HEK293 (cell line): ENCODE data around the gene RPS15.

Experiments used
- GLIS2 ChIP-seq: fragments of 450-650 bp; formaldehyde crosslinking; IDR thresholded peaks from 2 replicates; pipeline ENCODE4 v1.5.1; 2016; ENCODE audit warnings: missing biosample characterization, missing genetic modification characterization
- HIC1 ChIP-seq: fragments of 450-650 bp; formaldehyde crosslinking; IDR thresholded peaks from 2 replicates; pipeline ENCODE4 v1.5.1; 2016; ENCODE audit warnings: missing biosample characterization, missing genetic modification characterization
- HOXD13 ChIP-seq: sonication (generic); formaldehyde crosslinking; IDR thresholded peaks from 2 replicates; pipeline ENCODE4 v1.8.0; 2022; ENCODE audit warnings: missing genetic modification reagents, borderline replicate concordance
- KLF7 ChIP-seq: fragments of 450-650 bp; formaldehyde crosslinking; IDR thresholded peaks from 2 replicates; pipeline ENCODE4 v1.5.1; 2016; ENCODE audit warnings: missing biosample characterization, missing genetic modification characterization, borderline replicate concordance
- KLF9 ChIP-seq: fragments of 450-650 bp; formaldehyde crosslinking; IDR thresholded peaks from 2 replicates; pipeline ENCODE4 v1.5.1; 2016; ENCODE audit warnings: missing biosample characterization, missing genetic modification characterization, low read depth
- PBX3 ChIP-seq: sonication (generic); formaldehyde crosslinking; IDR thresholded peaks from 2 replicates; pipeline ENCODE4 v1.8.1; 2022; ENCODE audit warnings: mild to moderate bottlenecking, moderate library complexity, missing genetic modification reagents
- SP3 ChIP-seq: fragments of 450-650 bp; formaldehyde crosslinking; IDR thresholded peaks from 2 replicates; pipeline ENCODE4 v1.5.1; 2016; ENCODE audit warnings: missing biosample characterization, missing genetic modification characterization
- TSHZ1 ChIP-seq: fragments of 450-650 bp; formaldehyde crosslinking; IDR thresholded peaks from 2 replicates; pipeline ENCODE4 v1.5.1; 2016; ENCODE audit warnings: missing biosample characterization, missing genetic modification characterization, borderline replicate concordance
- ZBTB10 ChIP-seq: fragments of 450-650 bp; formaldehyde crosslinking; IDR thresholded peaks from 2 replicates; pipeline ENCODE4 v1.5.1; 2016; ENCODE audit warnings: missing biosample characterization, missing genetic modification characterization
- ZBTB44 ChIP-seq: fragments of 450-650 bp; IDR thresholded peaks from 2 replicates; pipeline ENCODE4 v1.5.1; 2018; ENCODE audit warnings: missing biosample characterization, mild to moderate bottlenecking, missing genetic modification characterization
- ZNF398 ChIP-seq: fragments of 450-650 bp; formaldehyde crosslinking; IDR thresholded peaks from 2 replicates; pipeline ENCODE4 v1.5.1; 2017; ENCODE audit warnings: missing biosample characterization, missing genetic modification characterization
- ZNF510 ChIP-seq: fragments of 450-650 bp; formaldehyde crosslinking; IDR thresholded peaks from 2 replicates; pipeline ENCODE4 v1.5.1; 2018; ENCODE audit warnings: mild to moderate bottlenecking, missing genetic modification characterization, missing biosample characterization; ENCODE audit not compliant: insufficient replicate concordance
- ZNF558 ChIP-seq: fragments of 450-650 bp; formaldehyde crosslinking; IDR thresholded peaks from 2 replicates; pipeline ENCODE4 v1.5.1; 2016; ENCODE audit warnings: missing biosample characterization, missing genetic modification characterization
- ZNF660 ChIP-seq: fragments of 450-650 bp; IDR thresholded peaks from 2 replicates; pipeline ENCODE4 v1.5.1; 2018; ENCODE audit warnings: missing biosample characterization, mild to moderate bottlenecking, missing genetic modification characterization
- ZNF704 ChIP-seq: fragments of 450-650 bp; formaldehyde crosslinking; IDR thresholded peaks from 2 replicates; pipeline ENCODE4 v1.5.1; 2016; ENCODE audit warnings: missing biosample characterization, missing genetic modification characterization
- ZNF76 ChIP-seq: fragments of 450-650 bp; formaldehyde crosslinking; IDR thresholded peaks from 2 replicates; pipeline ENCODE4; 2016; ENCODE audit warnings: low read depth, missing biosample characterization, missing genetic modification characterization, borderline replicate concordance
- ZSCAN30 ChIP-seq: fragments of 450-650 bp; IDR thresholded peaks from 2 replicates; pipeline ENCODE4 v1.5.1; 2018; ENCODE audit warnings: missing biosample characterization, mild to moderate bottlenecking, missing genetic modification characterization, moderate library complexity

The RPS15 gene

GRCh38 chr19:1470055-1470304 lies 31.8 kb downstream of the RPS15 start (continued):
- no peak for TF ChIP-seq ZBTB44 (tag by site-specific recombination)
- TF ChIP-seq ZSCAN30 (tag by site-specific recombination): no peak
- no peak for TF ChIP-seq SP3 (tag by site-specific recombination)
- no peak for TF ChIP-seq ZNF704
- TF ChIP-seq ZBTB10 (tag by site-specific recombination): 0 out of 2 replicates have a peak, but pooled peaks have one; percentile 26
- no peak for TF ChIP-seq HIC1 (tag by site-specific recombination)
- no peak for TF ChIP-seq HOXD13 (CRISPR knock-in tag)
- no peak for TF ChIP-seq PBX3 (CRISPR knock-in tag)
- no peak for TF ChIP-seq TSHZ1
- TF ChIP-seq ZNF76: no peak
- TF ChIP-seq KLF9 (tag by site-specific recombination): no peak
- TF ChIP-seq GLIS2 (tag by site-specific recombination): peak; percentile 32
- 0 out of 2 replicates have a peak, but pooled peaks have one; percentile 42 for TF ChIP-seq KLF7
- no peak for TF ChIP-seq ZNF660 (tag by site-specific recombination)
- TF ChIP-seq ZNF558: no peak
- no peak for TF ChIP-seq ZNF510 (tag by site-specific recombination)
- no peak for TF ChIP-seq ZNF398 (tag by site-specific recombination)
- TF ChIP-seq, all 188 proteins: peak for 6
